GM19328 (cell line): Measurements from ENCODE around the gene VSTM4.

Experiments
- ATAC-seq: cut with Tn5 transposase; IDR thresholded peaks from one replicate; pipeline ENCODE4 v1.9.1; 2021; ENCODE audit warnings: mild to moderate bottlenecking, moderate library complexity; ENCODE audit not compliant: unreplicated experiment

VSTM4 gene

DNA sequence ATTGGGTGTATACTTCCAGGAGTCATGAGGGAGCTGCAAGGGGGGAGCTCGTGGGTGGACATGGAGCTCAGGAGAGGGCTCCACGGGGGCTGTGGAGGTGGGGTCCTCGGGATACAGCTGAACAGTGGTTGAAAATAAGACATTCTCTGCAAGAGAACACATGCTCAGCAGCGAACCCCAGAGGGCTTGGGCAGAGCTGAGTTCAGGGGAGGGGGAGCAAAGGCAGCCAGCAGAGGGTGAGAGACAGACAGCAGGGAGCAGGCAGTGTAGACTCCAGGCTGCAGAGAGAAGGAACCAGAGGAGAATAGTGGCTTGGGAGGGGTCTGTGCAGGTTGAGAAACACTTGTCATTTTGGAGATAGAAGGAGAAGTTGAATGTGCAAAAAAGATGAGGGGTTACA is 102.7 kb downstream of the VSTM4 start:
- ATAC-seq, result no peak

DNA sequence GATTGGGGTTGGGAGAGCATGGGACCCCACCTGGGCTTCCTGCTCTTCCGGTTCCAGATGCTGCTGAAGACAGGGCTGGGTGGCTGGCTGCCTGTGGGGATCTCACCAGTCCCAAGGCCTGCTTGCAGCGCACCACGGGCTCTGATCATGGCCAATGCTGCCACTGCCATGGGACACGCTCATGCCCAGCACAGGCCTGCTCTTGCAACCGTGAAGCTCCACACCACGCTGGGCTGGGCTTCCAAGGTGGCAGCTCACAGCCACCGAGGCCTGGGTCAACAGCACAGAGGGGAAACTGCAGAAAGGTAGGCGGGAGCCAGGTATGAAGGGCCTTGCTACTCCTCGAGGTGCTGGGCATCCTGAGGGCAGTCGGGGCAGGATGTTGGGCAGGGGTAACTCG is 103.6 kb downstream of the VSTM4 start:
- no peak for ATAC-seq

DNA sequence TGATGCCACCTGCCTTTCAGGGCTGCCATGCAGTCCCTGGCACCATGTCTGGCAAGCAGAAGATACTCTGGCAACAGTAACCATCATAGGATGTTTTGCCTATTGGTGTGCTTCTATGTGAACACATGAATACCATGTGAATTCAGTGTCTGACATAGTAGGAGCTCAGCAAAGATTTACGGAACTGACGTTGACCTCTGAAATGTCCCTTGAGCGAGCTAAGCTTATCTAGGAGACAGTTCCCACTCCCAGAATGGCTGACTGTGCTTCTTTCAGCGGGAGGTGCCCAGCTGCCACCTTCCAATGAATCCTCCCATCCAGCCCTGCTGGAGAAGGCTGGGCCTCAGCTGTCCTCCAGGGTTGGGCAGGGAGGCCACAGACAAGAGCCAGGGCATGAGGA is 104.5 kb downstream of the VSTM4 start:
- no peak for ATAC-seq

DNA sequence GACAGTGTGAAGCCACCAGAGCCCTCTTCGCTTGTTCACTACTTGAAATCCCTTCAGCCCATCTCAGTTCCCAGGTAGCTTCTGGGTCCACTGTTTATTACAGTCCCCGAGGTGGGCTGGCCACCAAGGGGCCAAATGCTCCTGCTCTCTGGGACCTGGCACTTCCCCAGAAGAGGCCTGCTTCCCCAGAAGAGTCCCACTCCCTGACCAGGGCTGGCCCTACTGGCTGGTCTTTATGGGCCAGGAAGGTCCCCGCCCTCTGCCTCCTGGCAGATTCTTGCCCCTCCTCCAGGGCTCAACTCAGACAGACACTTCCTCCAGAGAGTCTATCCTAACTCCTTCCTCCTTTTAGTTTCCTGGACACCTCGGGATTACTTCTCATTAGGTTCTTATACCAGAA is 105.0 kb downstream of the VSTM4 start:
- ATAC-seq, result no peak

DNA sequence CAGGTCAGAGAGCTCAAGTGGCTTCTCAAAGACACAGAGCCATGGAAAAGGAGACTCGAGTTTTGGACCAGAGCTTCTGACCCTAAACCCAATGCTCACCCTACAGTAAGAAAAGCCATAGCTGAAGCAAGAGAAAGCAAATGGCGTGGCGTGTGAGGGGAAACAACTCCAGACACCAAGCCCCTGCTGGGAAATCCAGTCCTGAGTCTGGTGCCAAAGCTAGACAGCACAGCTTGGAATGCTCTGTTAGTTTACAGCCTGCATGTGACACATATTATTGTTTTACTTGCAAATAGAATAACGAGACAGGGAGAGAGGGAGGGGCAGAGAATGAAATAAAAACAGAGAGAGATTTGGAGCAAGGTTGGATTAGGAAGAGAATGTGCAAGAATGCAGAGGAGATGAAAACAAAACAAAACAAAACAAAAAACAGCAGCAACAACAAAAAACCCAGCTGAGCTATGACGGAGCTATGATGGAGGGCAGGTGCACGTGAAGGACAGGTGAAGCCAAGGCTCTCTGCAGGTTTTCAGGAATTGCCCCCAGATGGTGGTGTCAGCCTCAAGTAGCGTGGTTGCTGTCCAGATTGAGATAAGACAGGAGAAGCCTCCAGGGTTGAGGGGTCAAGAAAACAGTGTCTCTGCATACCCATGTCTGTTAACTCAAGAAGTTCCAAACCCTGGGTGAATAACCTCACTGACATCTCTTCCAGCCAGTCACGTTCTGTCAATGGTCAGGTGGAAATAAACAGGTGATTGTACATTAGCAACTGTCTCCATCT is 105.9 kb downstream of the VSTM4 start:
- ATAC-seq, result no peak

DNA sequence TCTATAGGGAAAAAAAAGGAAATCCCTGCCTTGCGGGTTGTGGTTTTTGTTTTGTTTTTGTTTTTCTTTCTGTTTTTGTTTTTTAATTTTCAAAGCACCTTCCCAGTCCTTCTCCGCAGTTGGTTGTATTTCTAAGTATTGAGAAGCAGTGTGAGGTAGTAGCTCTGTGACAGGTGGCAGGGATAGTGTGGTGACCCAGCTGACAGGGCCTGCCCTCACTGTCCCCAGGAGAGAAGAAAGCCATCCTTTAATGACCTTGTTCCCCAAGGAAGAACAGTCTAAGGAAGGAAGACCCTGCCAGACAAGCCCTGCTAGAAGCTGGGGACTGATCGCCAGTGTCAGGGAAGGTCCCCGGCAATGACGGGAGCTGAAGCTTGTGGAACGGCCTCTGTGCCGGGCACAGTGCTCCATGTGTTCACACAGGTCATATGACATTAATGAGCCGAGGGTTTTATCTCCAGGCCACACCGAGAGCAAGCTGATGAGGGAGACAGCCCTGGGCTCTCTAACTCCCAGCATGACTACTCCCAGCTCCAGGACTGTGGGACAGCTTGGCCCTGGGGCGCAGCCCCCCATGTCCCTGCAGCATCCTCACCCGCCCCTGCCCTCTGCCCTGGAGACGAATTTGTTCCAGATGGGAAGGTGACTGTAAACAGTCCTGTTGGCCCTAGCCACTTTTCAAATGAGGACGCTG is 106.7 kb downstream of the VSTM4 start:
- no peak for ATAC-seq

DNA sequence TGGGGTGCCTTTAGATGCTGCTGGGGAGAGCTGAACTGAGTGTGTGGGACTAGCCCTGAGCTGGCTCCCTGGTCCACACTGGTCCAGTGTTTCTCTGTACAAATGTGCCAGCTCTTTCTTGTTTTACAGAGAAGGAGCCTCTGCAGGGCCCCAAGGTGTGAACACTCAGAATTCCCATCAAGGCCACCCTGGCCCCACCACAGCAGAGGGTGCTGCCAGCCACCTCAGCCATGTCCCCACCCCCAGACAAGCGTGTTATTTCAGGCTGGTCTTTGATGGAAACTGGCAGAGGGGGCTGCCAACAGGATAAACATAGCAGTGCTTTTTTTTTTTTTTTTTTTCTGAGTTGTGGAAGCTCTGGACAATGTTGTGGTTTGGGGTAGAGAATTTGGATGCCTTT is 107.2 kb downstream of the VSTM4 start:
- ATAC-seq, result no peak

DNA sequence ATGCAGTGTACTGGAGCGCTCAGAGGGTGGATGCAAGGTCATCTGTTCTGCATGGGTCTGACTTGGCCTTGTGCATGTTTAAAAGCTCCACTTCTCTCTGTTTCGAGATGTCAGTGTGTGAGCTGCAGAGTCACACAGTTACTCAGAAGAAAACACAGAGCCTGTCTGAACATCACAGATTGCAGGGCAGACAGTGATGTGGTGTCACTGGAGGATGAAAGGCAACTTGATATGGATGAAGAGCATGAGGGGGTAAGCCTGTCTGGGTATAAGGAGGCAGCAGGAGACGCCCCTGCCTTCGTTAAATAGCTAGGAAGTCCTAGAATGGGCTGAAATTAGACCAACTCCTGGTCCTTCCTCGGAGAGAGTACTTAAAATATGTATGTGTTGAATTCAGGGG is 108.2 kb downstream of the VSTM4 start:
- ATAC-seq, result no peak

DNA sequence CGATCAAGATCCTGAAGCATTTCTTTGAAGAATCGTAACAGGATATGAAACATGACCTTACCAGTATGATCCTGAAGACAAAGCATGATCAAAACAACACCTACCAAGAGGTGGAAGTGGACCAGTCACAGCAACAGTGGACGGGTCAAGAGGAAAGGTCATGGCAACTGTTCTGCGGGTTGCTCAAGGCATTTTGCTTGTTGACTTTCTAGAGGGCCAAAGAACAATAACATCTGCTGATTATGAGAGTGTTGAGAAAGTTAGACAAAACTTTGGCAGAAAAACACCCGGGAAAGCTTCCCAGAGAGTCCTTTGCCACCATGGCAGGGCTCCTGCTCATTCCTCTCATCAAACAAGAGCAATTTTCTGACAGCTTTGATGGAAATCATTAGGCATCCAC is 110.1 kb downstream of the VSTM4 start:
- ATAC-seq, result no peak

DNA sequence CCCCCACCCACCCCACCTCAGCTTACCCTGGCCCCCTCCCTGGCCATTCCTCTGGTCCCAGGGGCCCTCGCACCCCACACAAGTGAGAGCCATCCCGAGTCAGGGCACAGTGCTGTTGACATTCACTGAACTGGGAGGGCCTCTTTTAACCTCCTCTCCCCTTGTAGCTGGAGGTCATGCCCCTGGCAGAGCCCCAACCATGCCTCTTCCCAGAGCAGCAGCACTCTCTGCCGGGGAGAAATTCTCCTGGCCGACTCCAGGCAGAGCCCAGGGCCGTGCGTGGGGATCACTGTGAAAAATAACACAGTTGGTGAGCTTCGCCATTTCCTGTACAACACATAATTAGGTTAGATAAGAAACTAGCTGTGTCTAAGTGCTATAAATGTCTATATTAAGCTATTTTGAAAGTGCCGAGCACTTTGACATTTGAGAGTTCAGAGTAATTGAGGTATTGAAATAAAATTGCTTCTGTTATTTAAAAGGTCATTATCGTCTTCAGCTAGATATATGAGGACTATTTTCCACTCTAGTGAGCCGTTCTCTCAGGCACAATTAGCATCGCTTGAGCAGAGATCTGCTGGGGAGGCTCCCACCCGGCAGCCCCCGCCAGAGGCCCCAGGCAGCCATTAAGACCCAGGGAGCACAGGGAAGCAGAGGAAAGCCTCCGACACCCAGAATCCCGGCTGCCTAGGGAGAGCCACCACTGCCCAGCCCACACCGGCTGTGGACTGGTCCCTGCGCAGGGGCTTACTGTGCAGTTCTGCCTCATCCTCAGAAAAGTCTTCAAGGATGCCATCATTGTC is 113.3 kb downstream of the VSTM4 start:
- no peak for ATAC-seq

DNA sequence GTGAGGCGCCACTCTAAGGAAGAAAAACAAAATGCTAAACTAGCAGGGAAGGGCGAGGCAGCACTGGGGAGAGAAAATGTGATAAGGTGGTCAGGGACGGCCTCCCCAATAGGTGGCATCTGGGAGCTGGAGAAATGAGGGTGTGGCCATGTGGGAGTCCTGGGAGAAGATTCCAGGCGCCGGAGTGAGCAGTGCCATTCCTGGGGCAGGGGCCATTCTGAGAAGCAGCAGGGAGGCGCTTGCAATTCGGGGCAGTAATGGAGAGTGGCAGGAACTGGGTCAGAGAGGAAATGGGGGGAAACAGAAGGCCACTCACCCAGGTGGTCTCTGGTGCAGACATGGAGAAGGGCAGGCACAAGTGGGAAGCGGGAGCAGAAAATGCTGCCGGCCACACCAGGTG is 113.9 kb downstream of the VSTM4 start:
- no peak for ATAC-seq

DNA sequence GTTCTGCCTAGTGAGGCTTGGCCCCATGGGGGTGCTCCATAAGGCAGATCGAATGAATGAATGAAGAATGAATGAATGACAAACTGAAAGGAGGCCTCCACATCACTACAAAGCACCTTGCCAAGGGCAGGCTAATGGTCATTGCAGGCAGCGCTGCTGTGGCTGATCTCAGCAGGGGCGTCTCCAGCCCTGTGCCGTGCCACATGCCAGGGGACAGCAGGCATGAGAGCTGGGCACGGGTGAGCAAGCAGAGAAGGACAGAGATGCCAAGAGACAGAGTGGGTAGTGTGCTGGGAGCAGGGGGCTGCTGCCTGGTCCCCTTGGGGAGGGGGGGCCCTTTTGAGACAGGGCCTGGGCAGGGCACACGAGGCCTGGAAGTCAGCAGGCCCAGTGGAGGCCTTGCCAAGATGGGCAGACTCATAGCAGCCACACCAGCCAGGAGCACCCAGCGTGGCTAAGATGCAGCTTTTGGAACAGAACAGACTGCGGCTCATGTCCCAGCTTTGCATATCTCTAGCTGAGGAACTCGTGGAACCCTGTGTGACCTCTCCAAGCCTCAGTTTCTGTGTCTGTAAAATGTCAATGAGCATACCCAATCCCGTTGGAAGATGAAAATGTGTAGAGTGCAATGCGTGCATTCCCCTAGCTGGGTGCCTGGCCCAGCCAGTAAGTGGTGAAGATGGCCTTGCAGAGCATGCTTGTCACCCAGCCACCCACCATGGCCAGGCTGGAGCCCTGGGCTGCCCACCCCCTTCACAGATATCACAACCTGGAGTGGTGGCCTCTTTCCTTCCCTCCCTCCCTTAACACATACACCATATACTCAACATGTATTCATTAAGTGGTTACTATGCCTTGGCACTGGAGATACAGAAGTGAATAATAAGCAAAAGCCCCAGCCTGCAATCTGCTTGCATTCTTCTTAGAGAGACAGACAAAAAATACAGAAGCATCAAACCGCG is 114.6 kb downstream of the VSTM4 start:
- ATAC-seq, result no peak

DNA sequence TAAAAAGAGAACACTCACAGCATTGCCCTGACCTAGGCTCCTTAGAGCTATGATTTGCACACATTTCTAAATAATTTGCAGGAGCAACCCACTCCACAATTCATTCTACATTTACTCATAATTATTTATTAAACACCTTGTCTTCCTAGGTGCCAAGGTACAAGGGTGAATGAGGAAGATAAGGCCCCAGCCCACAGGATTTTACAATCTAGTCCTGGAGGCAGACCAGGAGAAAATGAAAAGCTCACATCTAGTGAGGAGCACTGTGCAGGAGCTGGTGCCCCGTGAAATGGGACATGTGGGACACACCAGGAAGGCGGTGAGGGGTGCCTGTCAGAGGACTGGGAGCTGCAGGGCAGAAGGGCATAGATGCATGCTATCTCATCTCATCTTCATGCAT is 116.0 kb downstream of the VSTM4 start:
- no peak for ATAC-seq

DNA sequence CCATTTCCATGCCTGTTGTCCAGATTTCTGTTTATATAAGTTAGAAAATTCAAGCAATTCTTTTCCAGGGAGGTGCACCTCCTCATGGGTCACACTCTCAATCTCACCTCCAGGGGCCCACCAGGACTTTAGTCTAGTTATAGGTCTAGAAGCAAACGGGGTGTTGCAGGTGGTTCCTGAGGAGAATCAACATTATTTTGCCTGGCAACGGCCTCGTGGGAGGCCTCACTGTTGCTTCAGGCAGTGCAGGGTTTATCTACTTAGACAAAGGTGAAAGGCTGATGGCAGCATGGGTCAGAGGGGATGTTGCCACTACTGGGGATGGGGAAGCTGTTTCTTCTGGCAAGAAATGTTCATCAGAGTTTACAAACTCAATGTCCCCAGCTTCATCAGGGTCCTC is 119.0 kb downstream of the VSTM4 start:
- ATAC-seq, result no peak

DNA sequence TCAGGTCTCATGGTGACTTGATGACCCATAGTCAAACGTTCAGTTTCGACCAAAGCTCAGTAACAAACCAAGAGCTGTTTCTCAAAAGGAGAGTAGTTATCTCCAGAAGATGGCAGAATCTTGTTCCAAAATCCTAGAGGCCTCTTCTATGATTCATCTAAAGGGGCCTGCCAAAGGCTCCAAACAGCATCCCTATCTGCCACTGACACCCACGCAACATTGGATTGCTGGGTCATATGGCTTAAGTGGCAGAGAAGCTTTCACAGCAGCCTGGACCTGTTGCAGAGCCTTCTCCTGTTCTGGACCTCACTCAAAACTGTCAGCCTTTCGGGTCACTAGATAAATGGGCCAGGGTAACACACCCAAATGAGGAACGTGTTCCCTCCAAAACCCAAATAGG is 121.7 kb downstream of the VSTM4 start:
- no peak for ATAC-seq

DNA sequence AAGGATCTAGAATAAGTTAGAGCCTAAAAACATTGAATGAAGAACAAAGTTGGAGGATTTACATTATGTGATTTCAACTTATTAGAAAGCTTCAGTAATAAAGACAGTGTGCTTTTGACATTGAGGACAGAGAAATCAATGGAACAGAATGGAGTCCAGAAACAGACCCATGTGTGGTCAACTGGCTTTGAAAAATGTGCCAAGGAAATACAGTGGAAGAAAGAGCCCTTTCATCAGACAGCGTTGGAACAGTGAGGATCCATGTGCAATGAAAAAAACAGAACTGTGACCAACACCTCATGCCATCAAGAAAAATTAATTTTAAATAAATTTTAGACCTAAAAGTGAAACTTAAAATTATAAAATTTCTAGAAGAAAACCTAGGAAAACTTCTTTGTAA is 125.1 kb downstream of the VSTM4 start:
- no peak for ATAC-seq

DNA sequence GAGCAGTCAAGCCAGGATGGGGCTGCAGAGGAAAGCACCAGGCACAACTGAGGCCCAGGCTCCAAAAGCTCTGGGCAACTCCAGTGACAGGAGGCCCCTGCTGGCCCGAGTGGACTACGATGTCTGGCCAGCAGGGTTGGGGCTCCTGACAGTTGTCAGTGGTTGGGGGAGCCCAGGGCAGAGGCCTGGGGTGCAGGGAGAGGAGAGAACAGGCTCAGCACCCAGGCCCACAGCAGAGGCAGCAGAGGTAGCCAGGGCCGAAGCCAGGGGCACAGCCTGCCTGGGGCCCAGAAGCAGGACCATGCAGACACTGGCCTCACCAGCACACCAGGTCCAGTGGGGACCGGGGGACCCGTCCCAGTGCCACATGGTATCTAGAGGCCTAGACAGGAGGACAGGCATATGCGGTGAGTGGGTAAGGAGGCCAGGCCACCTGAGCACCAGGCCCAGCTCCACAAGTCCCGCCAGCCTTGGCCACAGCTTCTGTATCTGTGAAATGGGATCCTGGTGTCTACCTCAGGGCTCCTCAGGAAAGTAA is 129.6 kb downstream of the VSTM4 start:
- ATAC-seq, result no peak

DNA sequence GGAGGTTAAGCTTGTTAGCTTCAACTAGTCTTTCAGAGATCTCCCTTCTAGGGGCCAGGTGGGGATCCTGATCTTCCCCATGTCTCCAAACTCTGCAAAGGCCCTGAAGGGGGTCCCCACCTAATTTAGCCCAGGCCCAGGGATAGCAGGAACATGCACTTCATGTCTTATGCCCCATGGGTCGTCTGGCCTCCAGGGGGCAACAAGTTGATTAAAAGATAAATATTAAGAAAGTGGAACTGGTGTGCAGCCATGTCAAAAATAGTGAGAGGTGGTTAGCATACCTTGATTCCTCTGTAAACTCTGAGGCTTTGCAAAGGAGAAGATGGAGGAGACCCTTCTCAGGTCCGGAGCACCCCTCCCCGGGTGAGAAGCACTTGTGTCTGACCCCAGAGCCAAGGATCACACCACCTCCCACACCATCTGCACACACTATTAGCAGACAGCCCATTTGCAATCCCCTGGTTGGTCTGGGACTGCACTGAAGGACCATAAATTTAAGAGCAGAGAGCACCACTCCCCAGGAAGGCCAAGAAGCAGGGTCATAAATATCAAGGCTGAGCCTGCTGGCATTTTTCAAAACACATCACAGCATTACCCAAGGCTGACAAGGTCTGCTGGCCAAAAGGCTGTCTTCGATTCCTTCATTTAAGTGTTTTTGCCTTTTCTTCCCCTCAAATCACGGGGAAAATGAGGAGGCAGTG is 131.5 kb downstream of the VSTM4 start:
- no peak for ATAC-seq

DNA sequence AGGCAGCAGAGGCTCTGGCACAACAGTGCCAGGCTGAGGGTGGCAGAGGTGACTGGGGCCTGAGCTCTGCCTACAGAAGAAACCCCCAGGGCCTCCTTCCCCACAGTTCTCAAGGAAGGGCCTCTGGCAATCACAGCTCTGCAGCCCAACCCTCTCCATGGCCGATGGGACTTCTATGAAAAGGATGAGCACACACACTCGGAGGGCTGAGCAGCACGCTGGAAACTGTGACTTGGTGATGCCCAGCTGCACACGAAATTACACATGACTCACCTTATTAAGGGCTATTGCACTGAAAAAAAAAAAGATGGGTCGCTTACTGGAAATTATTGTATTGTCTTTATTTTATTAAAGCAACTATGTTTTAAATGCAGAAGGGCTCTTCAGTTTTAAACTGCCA is 132.7 kb downstream of the VSTM4 start:
- no peak for ATAC-seq
